Kidney tubule cell (primary cell): Measurements from ENCODE around the gene KRT3.

Experiments
- DNase-seq: peaks from one replicate; pipeline ENCODE4 v3.0.0-alpha.2; 2018; ENCODE audit warnings: low spot score

The KRT3 gene

GRCh38 chr12:52813885-52814709 is 18.2 kb upstream of the KRT3 start, which contains the start of gene KRT4:
Gene KRT4 (minus strand): TSS chr12:52814116. CDS start chr12:52814058, 58 bp downstream.
- no peak for DNase-seq

GRCh38 chr12:52813203-52813819 is 17.4 kb upstream of the KRT3 start:
- no peak for DNase-seq

- DNase-seq, result peak; percentile 57
These were observed 16.8 kb upstream of the KRT3 start for GRCh38 chr12:52812749-52813148.

- DNase-seq, result no peak
These were observed 16.1 kb upstream of the KRT3 start for GRCh38 chr12:52812073-52812400.

GRCh38 chr12:52811191-52812072 is 15.5 kb upstream of the KRT3 start:
- DNase-seq, result no peak

- DNase-seq, result no peak
These were observed 14.6 kb upstream of the KRT3 start for GRCh38 chr12:52810554-52810953.

GRCh38 chr12:52809166-52809565 is 13.2 kb upstream of the KRT3 start:
- DNase-seq, result no peak

GRCh38 chr12:52808573-52809160 is 12.8 kb upstream of the KRT3 start:
- DNase-seq, result no peak

GRCh38 chr12:52807544-52808470 is 11.9 kb upstream of the KRT3 start:
- no peak for DNase-seq

- no peak for DNase-seq
These were observed 11.1 kb upstream of the KRT3 start for GRCh38 chr12:52806821-52807543.

GRCh38 chr12:52806169-52806811 is 10.4 kb upstream of the KRT3 start:
- no peak for DNase-seq

GRCh38 chr12:52805739-52806138 is 9.8 kb upstream of the KRT3 start:
- DNase-seq, result no peak

- no peak for DNase-seq
These were observed 9.1 kb upstream of the KRT3 start for GRCh38 chr12:52805000-52805399.

GRCh38 chr12:52802442-52802841 is 6.5 kb upstream of the KRT3 start:
- no peak for DNase-seq

- no peak for DNase-seq
These were observed 5.9 kb upstream of the KRT3 start for GRCh38 chr12:52801773-52802172.

- DNase-seq, result no peak
These were observed 4.5 kb upstream of the KRT3 start for GRCh38 chr12:52800259-52800917.

GRCh38 chr12:52799505-52800211 is 3.7 kb upstream of the KRT3 start:
- DNase-seq, result no peak

- DNase-seq, result peak; percentile 93
These were observed 3.0 kb upstream of the KRT3 start for GRCh38 chr12:52798671-52799504.
